ENCODE measurements around the gene TNKS1BP1. TPM values are rescaled to one million over a fixed set of nuclear protein-coding genes. Genes with fewer than 3 reads are reported as not detected.
"Not testable (repeated sequence)": the region's sequence is repeated elsewhere in the genome, so short reads cannot be mapped to it uniquely, and the experiment has no call there.

TNKS1BP1 gene
- total and polyA plus RNA-seq, 8 donors: 119 to 203 (median 141) TPM

- intact Hi-C loops (cut with DNase I): no loop called here
- no peaks in the 10 kb centered on the region for H3K27me3 ChIP-seq
- ATAC-seq (no peak), DNase-seq (no peak)
- no peak for TF ChIP-seq CTCF (IDR thresholded peaks at IDR 0.05)
- no peaks in the 10 kb centered on the region for H3K4me1 ChIP-seq
- H3K9me3 ChIP-seq: no peaks in the 10 kb centered on the region
- no peak overlapping the region for H3K27ac ChIP-seq
- no peak overlapping the region for H3K4me3 ChIP-seq
- H3K36me3 ChIP-seq: no peaks in the 10 kb centered on the region
Observed at GRCh38 chr11:57361926-57362325, 37.2 kb upstream of the TNKS1BP1 start.

GRCh38 chr11:57361420-57361819 is 36.7 kb upstream of the TNKS1BP1 start:
- H3K27me3 ChIP-seq; ATAC-seq; H3K4me3 ChIP-seq; DNase-seq; intact Hi-C loops (cut with DNase I); H3K27ac ChIP-seq; H3K4me1 ChIP-seq; H3K36me3 ChIP-seq; H3K9me3 ChIP-seq: not testable (repeated sequence)

- H3K36me3 ChIP-seq: no peaks in the 10 kb centered on the region
- no peaks in the 10 kb centered on the region for H3K27me3 ChIP-seq
- intact Hi-C loops (cut with DNase I): no loop called here
- H3K9me3 ChIP-seq: no peaks in the 10 kb centered on the region
- DNase-seq (no peak), ATAC-seq (no peak)
- no peak overlapping the region for H3K27ac ChIP-seq
- no peak for TF ChIP-seq CTCF (IDR thresholded peaks at IDR 0.05)
- H3K4me3 ChIP-seq: no peak overlapping the region
- H3K4me1 ChIP-seq: no peaks in the 10 kb centered on the region
Observed at GRCh38 chr11:57360991-57361390, 36.2 kb upstream of the TNKS1BP1 start.

DNA sequence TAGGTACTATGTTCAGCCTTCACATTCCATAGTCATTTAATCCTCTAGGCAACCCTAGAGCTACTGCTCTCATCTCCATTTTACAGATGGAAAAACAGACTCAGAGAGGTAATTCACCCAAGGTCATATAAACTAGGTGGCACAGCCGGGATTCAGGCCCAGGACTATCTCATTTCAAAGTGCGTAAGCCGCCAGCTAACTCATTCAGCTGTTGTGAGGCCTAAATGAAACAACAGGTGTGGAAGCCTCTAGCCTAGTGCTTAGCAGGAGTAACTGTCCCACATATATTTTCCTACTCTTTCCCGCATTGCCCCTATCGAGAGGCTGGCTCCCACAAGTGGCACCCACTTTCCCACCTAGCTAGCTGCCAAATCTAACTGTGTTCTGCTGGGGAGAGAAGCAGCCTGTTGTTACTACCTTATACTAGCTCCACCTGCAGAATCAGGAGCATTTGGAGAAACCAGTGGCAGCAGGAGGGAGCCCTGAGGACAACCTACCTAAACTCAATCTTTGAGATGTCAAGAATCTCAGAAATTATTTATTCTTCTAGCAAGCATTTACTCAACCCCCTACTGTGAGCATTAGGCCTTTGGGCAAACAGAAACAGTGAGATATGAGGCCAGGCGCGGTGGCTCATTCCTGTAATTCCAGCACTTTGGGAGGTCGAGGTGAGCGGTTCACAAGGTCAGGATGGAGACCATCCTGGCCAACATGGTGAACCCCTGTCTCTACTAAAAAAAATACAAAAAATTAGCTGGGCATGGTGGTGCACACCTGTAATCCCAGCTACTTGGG is 35.3 kb upstream of the TNKS1BP1 start:
- H3K27ac ChIP-seq: no peak overlapping the region
- no peak for DNase-seq
- intact Hi-C loops (cut with DNase I): no loop called here
- TF ChIP-seq CTCF (IDR thresholded peaks at IDR 0.05): no peak
- no peaks in the 10 kb centered on the region for H3K27me3 ChIP-seq
- H3K36me3 ChIP-seq: no peaks in the 10 kb centered on the region
- H3K4me3 ChIP-seq: no peak overlapping the region
- no peaks in the 10 kb centered on the region for H3K9me3 ChIP-seq
- ATAC-seq: no peak
- H3K4me1 ChIP-seq: no peaks in the 10 kb centered on the region

- Histone ChIP-seq H3K4me1 (no peaks in the 10 kb centered on the region), H3K9me3 (no peaks in the 10 kb centered on the region), H3K27ac (no peak overlapping the region), H3K4me3 (no peak overlapping the region), H3K27me3 (no peaks in the 10 kb centered on the region), H3K36me3 (no peaks in the 10 kb centered on the region)
- DNase-seq (no peak), ATAC-seq (no peak)
- intact Hi-C loops (cut with DNase I): no loop called here
- TF ChIP-seq CTCF (IDR thresholded peaks at IDR 0.05): no peak
Observed at GRCh38 chr11:57359396-57359795, 34.6 kb upstream of the TNKS1BP1 start.

DNA sequence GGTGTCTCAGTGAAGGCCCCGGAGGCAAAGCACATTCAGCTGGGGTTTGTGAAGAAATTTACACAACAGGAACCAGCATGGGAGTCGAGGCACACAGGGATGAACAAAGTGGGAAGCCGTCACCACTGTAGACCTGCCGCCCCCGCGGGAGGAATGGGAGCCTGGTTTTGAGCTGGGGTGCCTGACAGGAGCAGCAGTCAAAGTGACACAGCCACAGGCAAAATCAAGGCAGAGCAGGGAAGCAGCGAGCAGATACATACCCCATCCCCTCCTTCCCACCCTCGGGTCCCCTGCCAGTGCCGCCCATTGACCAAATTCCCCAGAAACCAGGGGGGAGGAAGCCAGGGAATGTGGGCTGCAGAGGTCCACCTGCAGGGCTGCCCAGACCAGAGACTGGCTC is 34.2 kb upstream of the TNKS1BP1 start:
- intact Hi-C loops (cut with DNase I): no loop called here
- H3K36me3 ChIP-seq: no peaks in the 10 kb centered on the region
- H3K4me1 ChIP-seq: no peaks in the 10 kb centered on the region
- no peaks in the 10 kb centered on the region for H3K9me3 ChIP-seq
- H3K27ac ChIP-seq: no peak overlapping the region
- no peaks in the 10 kb centered on the region for H3K27me3 ChIP-seq
- no peak overlapping the region for H3K4me3 ChIP-seq
- TF ChIP-seq CTCF (IDR thresholded peaks at IDR 0.05): no peak
- DNase-seq (no peak), ATAC-seq (no peak)
